OCI-LY1 (cell line): ENCODE data around the gene ZNF385D.

Source experiments
- H2AFZ ChIP-seq: fragments of 200-600 bp; sonication (generic), shearing (Covaris generic); 2 replicates; pipeline ENCODE4 v1.6.0; 2014; ENCODE audit warnings: antibody characterized with exemption, mild to moderate bottlenecking, low read length
- H3F3A ChIP-seq: fragments of 200-600 bp; sonication (generic), shearing (Covaris generic); 2 replicates; pipeline ENCODE4 v1.6.0; 2014; ENCODE audit warnings: mild to moderate bottlenecking, antibody characterized with exemption, low read length, moderate library complexity; ENCODE audit not compliant: insufficient read depth
- H3K27ac ChIP-seq: fragments of 200-600 bp; sonication (generic); 2 replicates; pipeline ENCODE4 v1.5.1; 2014; ENCODE audit warnings: low read length, mixed run types, mild to moderate bottlenecking, low read depth; ENCODE audit not compliant: poor library complexity, severe bottlenecking
- H3K27me3 ChIP-seq: fragments of 200-600 bp; sonication (generic); 2 replicates; pipeline ENCODE4 v1.6.0; 2014; ENCODE audit warnings: antibody characterized with exemption, mild to moderate bottlenecking, low read length, moderate library complexity; ENCODE audit not compliant: insufficient read depth
- H3K36me3 ChIP-seq: fragments of 200-600 bp; sonication (generic); 2 replicates; pipeline ENCODE4 v1.6.1; 2014; ENCODE audit warnings: mild to moderate bottlenecking, antibody characterized with exemption, low read length, moderate library complexity, mixed read lengths; ENCODE audit not compliant: insufficient read depth
- H3K4me1 ChIP-seq: fragments of 200-600 bp; sonication (generic); 2 replicates; pipeline ENCODE4 v1.5.1; 2014; ENCODE audit warnings: mild to moderate bottlenecking, low read length, moderate library complexity; ENCODE audit not compliant: insufficient read depth, severe bottlenecking
- H3K4me2 ChIP-seq: fragments of 200-600 bp; sonication (generic), shearing (Covaris generic); 2 replicates; pipeline ENCODE4 v1.6.1; 2014; ENCODE audit warnings: low read length
- H3K4me3 ChIP-seq: fragments of 200-600 bp; sonication (generic); 2 replicates; pipeline ENCODE4 v1.5.1; 2014; ENCODE audit warnings: low read length, low read depth, mild to moderate bottlenecking, mixed read lengths; ENCODE audit not compliant: poor library complexity, severe bottlenecking
- H3K79me2 ChIP-seq: fragments of 200-600 bp; shearing (Covaris generic); 2 replicates; pipeline ENCODE4 v1.6.1; 2016; ENCODE audit warnings: mixed run types, low read length, mixed read lengths; ENCODE audit not compliant: insufficient read depth
- H3K9ac ChIP-seq: fragments of 200-600 bp; sonication (generic), shearing (Covaris generic); 2 replicates; pipeline ENCODE4 v1.6.1; 2014; ENCODE audit warnings: mild to moderate bottlenecking, low read length, mixed read lengths
- H3K9me2 ChIP-seq: fragments of 200-600 bp; sonication (generic), shearing (Covaris generic); 2 replicates; pipeline ENCODE4 v1.6.1; 2014; ENCODE audit warnings: low read depth, mild to moderate bottlenecking, low read length, mixed read lengths
- H3K9me3 ChIP-seq: fragments of 200-600 bp; shearing (Covaris generic); 2 replicates; pipeline ENCODE4 v1.6.1; 2014; ENCODE audit warnings: low read length, mixed read lengths
- H4K20me1 ChIP-seq: fragments of 200-600 bp; sonication (generic), shearing (Covaris generic); 2 replicates; pipeline ENCODE4 v1.6.0; 2016; ENCODE audit warnings: mild to moderate bottlenecking, low read length; ENCODE audit not compliant: insufficient read depth
- EZH2 ChIP-seq: fragments of 200-600 bp; sonication (generic), shearing (Covaris generic); IDR thresholded peaks from 2 replicates; pipeline ENCODE4 v1.8.0; 2017; ENCODE audit warnings: borderline replicate concordance, mixed run types, mild to moderate bottlenecking, antibody characterized with exemption, low read length, moderate library complexity, mixed read lengths
- TF ChIP-seq, protein P1 (sequence below): fragments of 200-600 bp; sonication (generic), shearing (Covaris generic); IDR thresholded peaks from 2 replicates; pipeline ENCODE4 v1.5.1; 2017; ENCODE audit warnings: mild to moderate bottlenecking, antibody characterized with exemption, low read length, moderate library complexity, mixed read lengths

Gene ZNF385D

DNA sequence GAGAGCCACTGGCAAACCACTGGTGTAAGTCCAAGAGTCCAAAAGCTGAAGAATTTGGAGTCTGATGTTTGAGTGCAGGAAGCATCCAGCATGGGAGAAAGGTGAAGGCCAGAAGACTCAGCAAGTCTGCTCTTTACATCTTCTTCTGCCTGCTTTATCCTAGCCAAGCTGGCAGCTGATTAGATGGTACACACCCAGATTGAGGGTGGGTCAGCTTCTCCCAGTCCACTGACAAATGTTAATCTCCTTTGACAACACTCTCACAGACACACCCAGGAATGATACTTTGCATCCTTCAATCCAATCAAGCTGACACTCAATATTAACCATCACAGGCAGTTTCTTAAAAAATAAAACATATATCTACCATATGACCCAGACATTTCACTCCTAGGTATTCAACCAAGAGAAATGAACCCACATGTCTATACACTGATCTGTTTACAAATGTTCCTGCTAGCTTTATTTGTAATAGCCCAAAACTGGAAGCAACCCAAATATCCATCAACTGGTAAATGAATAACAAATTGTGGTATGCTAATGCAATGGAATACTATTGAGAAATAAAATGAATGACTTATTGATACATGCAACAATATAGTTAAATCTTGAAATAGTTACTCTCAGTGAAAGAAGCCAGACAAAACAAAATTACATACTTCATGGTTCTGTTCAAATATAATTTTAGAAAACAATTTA is 373.8 kb downstream of the ZNF385D start:
- H2AFZ ChIP-seq: no peak overlapping the region
- no peak overlapping the region for H3K4me2 ChIP-seq
- no peaks in the 10 kb centered on the region for H3K9me3 ChIP-seq
- no peaks in the 10 kb centered on the region for H3K36me3 ChIP-seq
- H3K27me3 ChIP-seq: no peaks in the 10 kb centered on the region
- no peaks in the 10 kb centered on the region for H3K9me2 ChIP-seq
- H4K20me1 ChIP-seq: no peaks in the 10 kb centered on the region
- no peaks in the 10 kb centered on the region for H3K4me1 ChIP-seq
- no peak overlapping the region for H3K4me3 ChIP-seq
- H3K9ac ChIP-seq: no peak overlapping the region
- TF ChIP-seq EZH2: no peak
- TF ChIP-seq, protein P1, sequence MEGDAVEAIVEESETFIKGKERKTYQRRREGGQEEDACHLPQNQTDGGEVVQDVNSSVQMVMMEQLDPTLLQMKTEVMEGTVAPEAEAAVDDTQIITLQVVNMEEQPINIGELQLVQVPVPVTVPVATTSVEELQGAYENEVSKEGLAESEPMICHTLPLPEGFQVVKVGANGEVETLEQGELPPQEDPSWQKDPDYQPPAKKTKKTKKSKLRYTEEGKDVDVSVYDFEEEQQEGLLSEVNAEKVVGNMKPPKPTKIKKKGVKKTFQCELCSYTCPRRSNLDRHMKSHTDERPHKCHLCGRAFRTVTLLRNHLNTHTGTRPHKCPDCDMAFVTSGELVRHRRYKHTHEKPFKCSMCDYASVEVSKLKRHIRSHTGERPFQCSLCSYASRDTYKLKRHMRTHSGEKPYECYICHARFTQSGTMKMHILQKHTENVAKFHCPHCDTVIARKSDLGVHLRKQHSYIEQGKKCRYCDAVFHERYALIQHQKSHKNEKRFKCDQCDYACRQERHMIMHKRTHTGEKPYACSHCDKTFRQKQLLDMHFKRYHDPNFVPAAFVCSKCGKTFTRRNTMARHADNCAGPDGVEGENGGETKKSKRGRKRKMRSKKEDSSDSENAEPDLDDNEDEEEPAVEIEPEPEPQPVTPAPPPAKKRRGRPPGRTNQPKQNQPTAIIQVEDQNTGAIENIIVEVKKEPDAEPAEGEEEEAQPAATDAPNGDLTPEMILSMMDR: no peak
- no peak overlapping the region for H3K27ac ChIP-seq
- no peaks in the 10 kb centered on the region for H3F3A ChIP-seq
- H3K79me2 ChIP-seq: no peaks in the 10 kb centered on the region

DNA sequence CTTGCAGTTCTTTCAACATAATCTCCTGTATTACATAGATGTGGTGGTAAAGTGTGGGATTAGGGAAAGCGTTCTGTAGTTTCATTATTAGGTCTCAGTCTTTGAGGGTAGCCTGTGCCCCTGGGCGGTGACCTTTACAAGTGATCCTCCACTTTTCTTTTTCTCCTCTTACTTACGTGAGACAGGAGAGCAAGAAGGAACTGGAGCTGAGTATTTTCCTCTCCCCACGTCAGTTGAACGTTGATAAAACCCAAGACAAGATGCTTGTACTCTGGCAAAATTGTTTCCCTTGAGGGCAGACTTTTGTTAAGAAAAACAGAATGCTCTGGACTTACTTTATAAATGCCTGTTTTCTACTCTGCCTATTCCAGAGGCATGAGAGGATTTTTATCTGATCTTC is 378.7 kb downstream of the ZNF385D start:
- Histone ChIP-seq H3K27ac (no peak overlapping the region), H3F3A (no peaks in the 10 kb centered on the region), H3K4me2 (no peak overlapping the region), H3K79me2 (no peaks in the 10 kb centered on the region), H3K9ac (no peak overlapping the region), H3K27me3 (no peaks in the 10 kb centered on the region), H3K36me3 (no peaks in the 10 kb centered on the region), H4K20me1 (no peaks in the 10 kb centered on the region), H2AFZ (no peak overlapping the region), H3K4me3 (no peak overlapping the region), H3K9me2 (no peaks in the 10 kb centered on the region), H3K9me3 (no peaks in the 10 kb centered on the region), H3K4me1 (no peaks in the 10 kb centered on the region)
- no peak for TF ChIP-seq EZH2
- TF ChIP-seq, protein P1: no peak
